ENCODE results near the gene SUGCT.

- no peak for TF ChIP-seq EP300 (IDR thresholded peaks at IDR 0.05; ENCODE audit: low read depth in 2 of 2, low read length in 2 of 2)
- TF ChIP-seq EP300 (CRISPR knock-in tag; IDR thresholded peaks at IDR 0.05; ENCODE audit: borderline replicate concordance): no peak
- no peak for TF ChIP-seq ZNF331 (CRISPR knock-in tag; IDR thresholded peaks at IDR 0.05)
- TF ChIP-seq CEBPG (CRISPR knock-in tag; IDR thresholded peaks at IDR 0.05): no peak
- TF ChIP-seq ZNF589 (CRISPR knock-in tag; conservative IDR thresholded peaks at IDR 0.05): no peak
Measured at GRCh38 chr7:40715053-40715430, 580.2 kb downstream of the SUGCT start.
